Neural cell (in vitro differentiated cells): ENCODE measurements around the gene LRFN5. TPM values are rescaled to one million over a fixed set of nuclear protein-coding genes. Genes with fewer than 3 reads are reported as not detected.
"Not testable (repeated sequence)": the region's sequence is repeated elsewhere in the genome, so short reads cannot be mapped to it uniquely, and the experiment has no call there.

ENCODE experiments used
- H2AFZ ChIP-seq: fragments of 200-600, 300-800 bp; sonication (generic), shearing (Covaris generic); 2 replicates; pipeline ENCODE4 v1.6.0; 2014; ENCODE audit warnings: low read depth, mild to moderate bottlenecking, antibody characterized with exemption, low read length, moderate library complexity
- H3F3A ChIP-seq: fragments of 200-600 bp; shearing (Covaris generic); 2 replicates; pipeline ENCODE4 v1.6.1; 2016; ENCODE audit warnings: mild to moderate bottlenecking, moderate library complexity, mixed read lengths, antibody characterized with exemption, low read length; ENCODE audit not compliant: insufficient read depth, poor library complexity, severe bottlenecking
- H3K27ac ChIP-seq: fragments of 200-600, 300-800 bp; sonication (generic), shearing (Covaris generic); 2 replicates; pipeline ENCODE4 v1.5.1; 2014; ENCODE audit warnings: mild to moderate bottlenecking, low read length, moderate library complexity
- H3K27me3 ChIP-seq: fragments of 300-800, 200-600 bp; sonication (generic), shearing (Covaris generic); 2 replicates; pipeline ENCODE4 v1.6.0; 2014; ENCODE audit warnings: mild to moderate bottlenecking, low read depth, low read length, moderate library complexity; ENCODE audit not compliant: insufficient read depth
- H3K36me3 ChIP-seq: fragments of 300-800, 200-600 bp; sonication (generic), shearing (Covaris generic); 2 replicates; pipeline ENCODE4 v1.5.1; 2014; ENCODE audit warnings: mild to moderate bottlenecking, antibody characterized with exemption, low read length, moderate library complexity; ENCODE audit not compliant: insufficient read depth
- H3K4me2 ChIP-seq: fragments of 300-800, 200-600 bp; sonication (generic), shearing (Covaris generic); 2 replicates; pipeline ENCODE4 v1.6.0; 2014; ENCODE audit warnings: mild to moderate bottlenecking, low read length
- H3K4me3 ChIP-seq: fragments of 300-800, 200-600 bp; sonication (generic), shearing (Covaris generic); 2 replicates; pipeline ENCODE4 v1.5.1; 2014; ENCODE audit warnings: mild to moderate bottlenecking, low read length, moderate library complexity
- H3K79me2 ChIP-seq: fragments of 200-600 bp; shearing (Covaris generic); replicated peaks from 2 replicates; pipeline ENCODE4 v1.6.0; 2014; ENCODE audit warnings: mild to moderate bottlenecking, low read length, moderate library complexity; ENCODE audit not compliant: insufficient read depth
- H3K9ac ChIP-seq: fragments of 300-800, 200-600 bp; sonication (generic), shearing (Covaris generic); 2 replicates; pipeline ENCODE4 v1.6.1; 2016; ENCODE audit warnings: mild to moderate bottlenecking, low read length, mixed read lengths
- H3K9me2 ChIP-seq: fragments of 200-600 bp; shearing (Covaris generic); 2 replicates; pipeline ENCODE4 v1.6.1; 2016; ENCODE audit warnings: mild to moderate bottlenecking, low read length, mixed read lengths; ENCODE audit not compliant: insufficient read depth
- H3K9me3 ChIP-seq: fragments of 200-600, 300-800 bp; sonication (generic), shearing (Covaris generic); 2 replicates; pipeline ENCODE4 v1.6.1; 2016; ENCODE audit warnings: mild to moderate bottlenecking, mixed run types, low read length, moderate library complexity, mixed read lengths
- H4K20me1 ChIP-seq: fragments of 200-600 bp; shearing (Covaris generic); 2 replicates; pipeline ENCODE4 v1.6.1; 2016; ENCODE audit warnings: mild to moderate bottlenecking, mixed run types; ENCODE audit not compliant: insufficient read depth
- EP300 ChIP-seq: fragments of 450-650 bp; conservative IDR thresholded peaks from 2 replicates; pipeline ENCODE4 v1.6.1; 2014; ENCODE audit warnings: antibody characterized with exemption, mild to moderate bottlenecking, moderate library complexity; ENCODE audit not compliant: poor library complexity, severe bottlenecking
- EZH2 ChIP-seq: fragments of 200-600, 300-800 bp; shearing (Covaris generic), sonication (generic); IDR thresholded peaks from 2 replicates; pipeline ENCODE4 v1.6.1; 2014; ENCODE audit warnings: antibody characterized with exemption, low read length, borderline replicate concordance, mild to moderate bottlenecking; ENCODE audit not compliant: insufficient read depth, poor library complexity, severe bottlenecking
- MXI1 ChIP-seq: fragments of 450-650 bp; conservative IDR thresholded peaks from 2 replicates; pipeline ENCODE4 v1.6.1; 2014; ENCODE audit warnings: antibody characterized with exemption, mild to moderate bottlenecking; ENCODE audit not compliant: poor library complexity, severe bottlenecking
- POLR2AphosphoS5 ChIP-seq: IDR thresholded peaks from 2 replicates; pipeline ENCODE4 v1.6.1; 2012
- RAD21 ChIP-seq: fragments of 450-650 bp; conservative IDR thresholded peaks from 2 replicates; pipeline ENCODE4 v1.6.1; 2014; ENCODE audit warnings: antibody characterized with exemption, mild to moderate bottlenecking, moderate library complexity
- SMC3 ChIP-seq: fragments of 450-650 bp; conservative IDR thresholded peaks from 2 replicates; pipeline ENCODE4 v1.6.1; 2014; ENCODE audit warnings: antibody characterized with exemption, mild to moderate bottlenecking, moderate library complexity; ENCODE audit not compliant: poor library complexity
- TAF1 ChIP-seq: IDR thresholded peaks from 2 replicates; pipeline ENCODE4 v1.6.1; 2012; ENCODE audit warnings: low read depth
- polyA plus RNA-seq: library from polyadenylated mRNA; depleted of rRNA; stranded (reverse); fragments of >200 nt; gene quantifications from 2 replicates; pipeline ENCODE4 v1.2.3, GENCODE V29; 2014
- TF ChIP-seq, protein P1 (sequence below): fragments of 450-650 bp; IDR thresholded peaks from 2 replicates; pipeline ENCODE4 v1.5.1; 2014; ENCODE audit warnings: antibody characterized with exemption, mild to moderate bottlenecking, moderate library complexity; ENCODE audit not compliant: poor library complexity, severe bottlenecking
- TF ChIP-seq, protein P2 (sequence below): IDR thresholded peaks from 2 replicates; pipeline ENCODE4 v1.6.1; 2012; ENCODE audit warnings: borderline replicate concordance

The LRFN5 gene
- polyA plus RNA-seq, 1 donor from 2014 or later: 24.5 TPM

DNA sequence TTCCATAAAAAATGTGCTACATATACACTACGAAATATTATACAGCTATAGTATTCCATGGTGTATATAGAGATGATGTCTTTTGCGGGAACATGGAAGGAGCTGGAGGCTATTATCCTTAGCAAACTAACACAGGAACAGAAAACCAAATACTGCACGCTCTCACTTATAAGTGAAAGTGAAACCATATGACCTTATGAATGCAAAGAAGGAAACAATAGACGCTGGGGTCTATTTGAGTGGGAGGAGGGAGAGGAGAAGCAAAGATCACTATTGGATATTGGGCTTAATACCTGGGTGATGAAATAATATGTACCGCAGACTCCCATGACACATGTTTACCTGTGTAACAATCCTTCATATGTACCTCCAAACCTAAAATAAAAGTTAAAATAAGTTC is 142.8 kb downstream of the LRFN5 start:
- H3K9ac ChIP-seq: no peak overlapping the region
- H3F3A ChIP-seq: no peaks in the 10 kb centered on the region
- H2AFZ ChIP-seq: no peak overlapping the region
- H3K36me3 ChIP-seq: no peaks in the 10 kb centered on the region
- H3K4me2 ChIP-seq: no peak overlapping the region
- H3K79me2 ChIP-seq: no peaks in the 10 kb centered on the region
- H3K4me3 ChIP-seq: no peak overlapping the region
- no peaks in the 10 kb centered on the region for H3K27me3 ChIP-seq
- no peaks in the 10 kb centered on the region for H3K9me3 ChIP-seq
- H3K27ac ChIP-seq: no peak overlapping the region
- H3K9me2 ChIP-seq: no peaks in the 10 kb centered on the region
- no peaks in the 10 kb centered on the region for H4K20me1 ChIP-seq
- TF ChIP-seq RAD21: no peak
- no peak for TF ChIP-seq MXI1
- no peak for TF ChIP-seq EZH2
- no peak for TF ChIP-seq SMC3
- TF ChIP-seq, protein P1, sequence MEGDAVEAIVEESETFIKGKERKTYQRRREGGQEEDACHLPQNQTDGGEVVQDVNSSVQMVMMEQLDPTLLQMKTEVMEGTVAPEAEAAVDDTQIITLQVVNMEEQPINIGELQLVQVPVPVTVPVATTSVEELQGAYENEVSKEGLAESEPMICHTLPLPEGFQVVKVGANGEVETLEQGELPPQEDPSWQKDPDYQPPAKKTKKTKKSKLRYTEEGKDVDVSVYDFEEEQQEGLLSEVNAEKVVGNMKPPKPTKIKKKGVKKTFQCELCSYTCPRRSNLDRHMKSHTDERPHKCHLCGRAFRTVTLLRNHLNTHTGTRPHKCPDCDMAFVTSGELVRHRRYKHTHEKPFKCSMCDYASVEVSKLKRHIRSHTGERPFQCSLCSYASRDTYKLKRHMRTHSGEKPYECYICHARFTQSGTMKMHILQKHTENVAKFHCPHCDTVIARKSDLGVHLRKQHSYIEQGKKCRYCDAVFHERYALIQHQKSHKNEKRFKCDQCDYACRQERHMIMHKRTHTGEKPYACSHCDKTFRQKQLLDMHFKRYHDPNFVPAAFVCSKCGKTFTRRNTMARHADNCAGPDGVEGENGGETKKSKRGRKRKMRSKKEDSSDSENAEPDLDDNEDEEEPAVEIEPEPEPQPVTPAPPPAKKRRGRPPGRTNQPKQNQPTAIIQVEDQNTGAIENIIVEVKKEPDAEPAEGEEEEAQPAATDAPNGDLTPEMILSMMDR: no peak
- TF ChIP-seq EP300: no peak
- no peak for TF ChIP-seq POLR2AphosphoS5
- TF ChIP-seq, protein P2, sequence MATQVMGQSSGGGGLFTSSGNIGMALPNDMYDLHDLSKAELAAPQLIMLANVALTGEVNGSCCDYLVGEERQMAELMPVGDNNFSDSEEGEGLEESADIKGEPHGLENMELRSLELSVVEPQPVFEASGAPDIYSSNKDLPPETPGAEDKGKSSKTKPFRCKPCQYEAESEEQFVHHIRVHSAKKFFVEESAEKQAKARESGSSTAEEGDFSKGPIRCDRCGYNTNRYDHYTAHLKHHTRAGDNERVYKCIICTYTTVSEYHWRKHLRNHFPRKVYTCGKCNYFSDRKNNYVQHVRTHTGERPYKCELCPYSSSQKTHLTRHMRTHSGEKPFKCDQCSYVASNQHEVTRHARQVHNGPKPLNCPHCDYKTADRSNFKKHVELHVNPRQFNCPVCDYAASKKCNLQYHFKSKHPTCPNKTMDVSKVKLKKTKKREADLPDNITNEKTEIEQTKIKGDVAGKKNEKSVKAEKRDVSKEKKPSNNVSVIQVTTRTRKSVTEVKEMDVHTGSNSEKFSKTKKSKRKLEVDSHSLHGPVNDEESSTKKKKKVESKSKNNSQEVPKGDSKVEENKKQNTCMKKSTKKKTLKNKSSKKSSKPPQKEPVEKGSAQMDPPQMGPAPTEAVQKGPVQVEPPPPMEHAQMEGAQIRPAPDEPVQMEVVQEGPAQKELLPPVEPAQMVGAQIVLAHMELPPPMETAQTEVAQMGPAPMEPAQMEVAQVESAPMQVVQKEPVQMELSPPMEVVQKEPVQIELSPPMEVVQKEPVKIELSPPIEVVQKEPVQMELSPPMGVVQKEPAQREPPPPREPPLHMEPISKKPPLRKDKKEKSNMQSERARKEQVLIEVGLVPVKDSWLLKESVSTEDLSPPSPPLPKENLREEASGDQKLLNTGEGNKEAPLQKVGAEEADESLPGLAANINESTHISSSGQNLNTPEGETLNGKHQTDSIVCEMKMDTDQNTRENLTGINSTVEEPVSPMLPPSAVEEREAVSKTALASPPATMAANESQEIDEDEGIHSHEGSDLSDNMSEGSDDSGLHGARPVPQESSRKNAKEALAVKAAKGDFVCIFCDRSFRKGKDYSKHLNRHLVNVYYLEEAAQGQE: no peak
- TF ChIP-seq TAF1: no peak

DNA sequence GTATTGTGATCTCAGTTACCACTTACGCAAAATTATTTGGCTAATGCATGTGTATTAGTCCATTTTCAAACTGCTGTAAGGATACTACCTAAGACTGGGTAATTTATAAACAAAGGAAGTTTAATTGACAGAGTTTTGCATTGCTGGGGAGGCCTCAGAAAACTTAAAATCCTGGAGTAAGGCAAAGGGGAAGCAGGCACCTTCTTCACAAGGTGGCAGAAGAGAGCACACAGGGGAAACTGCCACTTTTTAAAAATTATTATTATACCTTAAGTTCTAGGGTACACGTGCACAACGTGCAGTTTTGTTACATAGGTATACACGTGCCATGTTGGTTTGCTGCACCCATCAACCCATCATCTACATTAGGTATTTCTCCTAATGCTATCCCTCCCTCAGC is 143.9 kb downstream of the LRFN5 start:
- H3K9me3 ChIP-seq, H3K79me2 ChIP-seq, H3K4me3 ChIP-seq, H4K20me1 ChIP-seq, H3K4me2 ChIP-seq, H3K27ac ChIP-seq, H3K27me3 ChIP-seq, H3K9ac ChIP-seq, H3K36me3 ChIP-seq, H2AFZ ChIP-seq, H3F3A ChIP-seq, H3K9me2 ChIP-seq: not testable (repeated sequence)

DNA sequence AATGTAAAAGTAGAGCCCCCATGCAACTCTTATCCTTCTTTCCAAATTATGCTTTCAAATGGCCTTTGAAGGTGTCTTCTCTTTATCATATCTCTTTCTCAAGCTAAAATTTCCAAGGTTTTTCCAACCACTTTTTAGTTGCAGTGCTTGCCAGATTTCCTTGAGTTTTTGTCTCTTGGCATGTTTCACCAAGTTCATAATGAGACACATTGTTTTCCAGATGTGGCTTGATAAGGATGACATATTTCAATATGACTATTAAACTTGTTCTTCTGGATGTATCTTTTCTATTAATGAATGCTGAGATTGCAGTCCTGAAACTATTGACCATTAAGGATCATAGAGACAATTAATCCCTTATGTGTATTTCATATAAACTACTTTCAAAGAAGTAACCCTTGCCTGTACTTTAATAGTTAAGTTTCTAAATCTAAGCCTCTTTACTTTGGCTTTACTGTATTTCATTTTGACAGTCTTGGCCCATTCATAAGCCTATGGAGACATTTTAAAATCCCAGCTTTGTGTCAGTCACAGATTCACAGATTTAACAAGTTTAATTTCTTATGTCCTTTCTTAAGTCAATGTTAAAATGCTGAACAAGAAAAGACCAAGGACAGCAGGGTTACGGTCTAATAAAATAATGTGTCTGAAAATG is 151.5 kb downstream of the LRFN5 start:
- Histone ChIP-seq H3K27me3 (no peaks in the 10 kb centered on the region), H3F3A (no peaks in the 10 kb centered on the region), H3K9ac (no peak overlapping the region), H2AFZ (no peak overlapping the region), H3K4me2 (no peak overlapping the region), H3K36me3 (no peaks in the 10 kb centered on the region), H4K20me1 (peaks cover 2% of the 10 kb centered on the region), H3K4me3 (no peak overlapping the region), H3K79me2 (no peaks in the 10 kb centered on the region), H3K9me3 (no peaks in the 10 kb centered on the region), H3K27ac (no peak overlapping the region), H3K9me2 (no peaks in the 10 kb centered on the region)
- TF ChIP-seq RAD21: no peak
